NCI-H2196 (cell line): Measurements from ENCODE around the gene MPL.

Experiments
- DNase-seq: peaks from one replicate; lab custom pipeline; 2025; ENCODE audit not compliant: unreplicated experiment; lab: John Stamatoyannopoulos, UW

The MPL gene

GRCh38 chr1:43337588-43337987 is at the start of gene MPL:
MPL (plus strand) TSS chr1:43337818; CDS start chr1:43337849, 31 bp downstream.
- no peak for DNase-seq

- DNase-seq, result no peak
These were observed 49.4 kb upstream of the MPL start for GRCh38 chr1:43288058-43288784.

- no peak for DNase-seq
These were observed 48.6 kb upstream of the MPL start for GRCh38 chr1:43288785-43289706.

GRCh38 chr1:43292216-43292615 is 45.4 kb upstream of the MPL start:
- DNase-seq, result no peak

- DNase-seq, result no peak
These were observed 44.9 kb upstream of the MPL start for GRCh38 chr1:43292679-43293078.

- no peak for DNase-seq
These were observed 44.4 kb upstream of the MPL start for GRCh38 chr1:43293176-43293575.

- no peak for DNase-seq
These were observed 43.5 kb upstream of the MPL start for GRCh38 chr1:43293896-43294760.

GRCh38 chr1:43294761-43295160 is 42.9 kb upstream of the MPL start:
- DNase-seq, result no peak

GRCh38 chr1:43296207-43296606 is 41.4 kb upstream of the MPL start:
- no peak for DNase-seq

- DNase-seq, result no peak
These were observed 39.6 kb upstream of the MPL start for GRCh38 chr1:43298055-43298454.

- no peak for DNase-seq
These were observed 38.5 kb upstream of the MPL start for GRCh38 chr1:43299101-43299500.

- DNase-seq, result no peak
These were observed 37.1 kb upstream of the MPL start, which contains the start of gene TIE1 for GRCh38 chr1:43300378-43301094. TIE1 (plus strand) TSS chr1:43300982; CDS start chr1:43301072, 90 bp downstream.

GRCh38 chr1:43302201-43302600 is 35.4 kb upstream of the MPL start:
- DNase-seq, result no peak

- DNase-seq, result no peak
These were observed 34.7 kb upstream of the MPL start for GRCh38 chr1:43302721-43303470.

GRCh38 chr1:43303471-43304313 is 33.9 kb upstream of the MPL start:
- no peak for DNase-seq

GRCh38 chr1:43304314-43304681 is 33.3 kb upstream of the MPL start:
- no peak for DNase-seq

GRCh38 chr1:43304771-43305300 is 32.8 kb upstream of the MPL start:
- DNase-seq, result no peak

GRCh38 chr1:43305461-43305860 is 32.2 kb upstream of the MPL start:
- no peak for DNase-seq
